NB4 (cell line): ENCODE measurements around the gene VTCN1.

Source experiments
- DNase-seq: peaks from one replicate; pipeline ENCODE4 v3.0.0; 2010; ENCODE audit warnings: low read depth
- H3K4me3 ChIP-seq: one replicate; pipeline ENCODE4 v1.5.1; 2011; ENCODE audit warnings: mild to moderate bottlenecking, low read depth, low read length, moderate library complexity
- CTCF ChIP-seq: IDR thresholded peaks from one replicate; pipeline ENCODE4 v1.5.1; 2012; ENCODE audit warnings: low read depth, low read length
- MYC ChIP-seq: IDR thresholded peaks from 2 replicates; pipeline ENCODE4 v1.6.1; 2011; ENCODE audit warnings: low read depth, low read length
- POLR2A ChIP-seq: IDR thresholded peaks from 2 replicates; pipeline ENCODE4 v1.6.1; 2011; ENCODE audit warnings: mild to moderate bottlenecking; ENCODE audit not compliant: insufficient read length; ENCODE audit errors: extremely low read depth
- TF ChIP-seq, protein P1 (sequence below): IDR thresholded peaks from 2 replicates; pipeline ENCODE4 v1.6.1; 2011; ENCODE audit warnings: low read depth, low read length

The VTCN1 gene

DNA sequence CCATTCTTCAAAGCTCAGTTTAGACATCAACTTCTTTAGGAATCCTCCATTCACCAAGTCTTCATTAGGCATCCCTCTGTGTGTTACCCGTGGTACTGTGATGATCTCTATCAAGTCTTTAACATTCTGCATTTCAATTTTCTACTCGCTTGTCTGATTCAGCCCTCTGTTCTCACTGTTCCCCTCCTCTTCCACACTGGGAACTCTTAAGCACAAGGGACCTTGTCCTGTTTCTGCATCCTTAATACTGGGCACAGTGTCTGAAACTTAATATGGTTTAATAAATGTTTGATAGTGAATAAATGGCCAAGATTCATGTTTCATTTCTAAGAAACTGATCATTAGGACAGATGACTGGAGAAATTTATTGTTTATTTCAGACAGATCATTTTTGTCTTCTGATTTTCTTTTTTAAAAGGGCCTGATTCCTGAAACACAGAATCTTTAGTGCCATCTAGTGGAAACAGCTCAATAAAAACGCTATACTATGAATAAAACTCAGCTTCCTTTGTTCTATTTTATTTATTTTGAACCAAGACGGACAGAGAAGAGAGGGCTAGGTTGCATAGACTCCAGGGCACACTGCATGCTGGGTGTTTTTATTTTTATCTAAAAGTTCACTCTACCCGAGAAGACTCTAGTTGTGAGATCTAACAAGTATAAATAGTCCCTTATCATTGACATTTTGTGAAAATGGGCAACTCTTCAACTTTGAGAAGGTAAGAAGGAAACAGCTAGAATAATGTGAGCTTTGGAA is 82.2 kb downstream of the VTCN1 start:
- TF ChIP-seq MYC (no peak), POLR2A (no peak)
- TF ChIP-seq, protein P1, sequence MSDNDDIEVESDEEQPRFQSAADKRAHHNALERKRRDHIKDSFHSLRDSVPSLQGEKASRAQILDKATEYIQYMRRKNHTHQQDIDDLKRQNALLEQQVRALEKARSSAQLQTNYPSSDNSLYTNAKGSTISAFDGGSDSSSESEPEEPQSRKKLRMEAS, result no peak
- H3K4me3 ChIP-seq, result no peak overlapping the region
- DNase-seq, result peak; percentile 42

DNA sequence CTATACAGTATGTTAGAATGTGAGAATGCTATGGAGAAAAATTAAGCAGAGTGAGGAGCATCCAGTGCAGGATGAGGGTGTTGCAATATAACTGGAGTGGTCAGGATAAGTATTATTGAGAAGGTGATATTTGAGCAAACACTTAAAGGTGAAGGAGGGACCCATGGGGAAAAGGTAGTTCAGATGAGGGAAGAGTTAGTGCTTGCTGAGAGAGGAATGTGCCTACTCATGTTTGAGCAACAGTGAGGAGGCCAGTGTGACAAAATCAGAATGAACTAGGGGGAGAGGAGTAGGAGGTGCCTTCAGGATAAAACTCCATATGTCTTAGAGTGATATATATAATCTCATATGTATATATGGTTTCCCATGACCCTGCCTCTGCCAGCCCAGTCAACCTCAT is 82.9 kb downstream of the VTCN1 start:
- no peak for TF ChIP-seq POLR2A
- TF ChIP-seq CTCF, result no peak
- TF ChIP-seq MYC, result no peak
- TF ChIP-seq, protein P1, result no peak
- DNase-seq, result no peak
- no peak overlapping the region for H3K4me3 ChIP-seq

GRCh38 chr1:117124661-117125060 is 86.1 kb downstream of the VTCN1 start:
- TF ChIP-seq CTCF, result no peak
- TF ChIP-seq, protein P1, result no peak
- no peak for TF ChIP-seq MYC
- TF ChIP-seq POLR2A, result no peak
- H3K4me3 ChIP-seq, result no peak overlapping the region
- no peak for DNase-seq

DNA sequence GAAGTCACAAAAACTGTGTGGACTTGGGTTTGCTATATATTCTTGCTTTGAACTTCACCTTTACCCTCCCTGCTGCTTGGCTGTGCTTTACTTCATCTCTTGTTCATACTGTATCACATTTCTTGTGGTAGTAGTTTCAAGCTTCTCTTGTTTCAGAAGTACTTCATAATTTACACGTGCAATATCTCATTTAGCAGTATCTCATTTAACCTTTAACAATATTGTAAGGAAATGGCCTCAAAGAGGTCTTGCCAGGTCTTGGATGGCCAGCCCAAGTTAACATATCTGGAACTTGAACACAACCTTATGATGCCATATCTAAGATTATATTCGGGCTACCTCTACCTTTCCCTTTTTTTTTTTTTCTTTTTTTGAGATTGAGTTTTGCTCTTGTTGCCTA is 87.5 kb downstream of the VTCN1 start:
- H3K4me3 ChIP-seq, result no peak overlapping the region
- TF ChIP-seq POLR2A (no peak), CTCF (no peak), MYC (no peak)
- TF ChIP-seq, protein P1, result no peak
- no peak for DNase-seq

DNA sequence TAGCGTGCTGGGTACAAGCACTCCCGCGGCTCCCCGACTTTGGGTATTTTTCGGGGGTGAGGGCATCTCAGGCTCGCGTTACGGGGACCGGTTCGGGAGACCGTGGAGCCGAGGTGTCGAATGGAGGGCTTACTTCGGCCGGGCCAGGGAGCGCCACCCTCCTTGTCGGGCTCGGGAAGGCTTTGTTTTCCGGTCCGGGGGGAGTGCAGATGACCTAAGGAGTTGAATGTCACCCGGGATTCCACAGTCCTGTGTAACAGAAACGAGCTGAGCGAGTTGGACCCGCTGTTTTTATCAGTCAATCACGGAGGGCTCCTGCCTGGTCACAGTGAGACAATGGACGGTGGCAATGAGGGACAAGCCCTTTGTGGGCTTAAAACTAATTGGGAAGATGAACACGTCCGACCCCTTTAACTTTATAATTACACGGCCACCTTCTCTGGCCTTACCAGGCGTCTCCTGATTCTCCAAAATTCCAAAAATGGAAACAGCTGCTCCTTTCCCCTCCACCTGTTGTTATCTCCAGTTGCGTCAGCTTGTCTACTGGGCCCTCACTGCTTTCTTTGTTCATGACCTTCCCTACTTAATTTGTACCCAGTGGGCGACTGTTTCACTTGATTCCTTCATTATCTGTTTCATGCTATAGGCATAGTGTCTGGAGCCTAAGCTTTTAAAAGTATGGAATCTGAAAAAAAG is 88.2 kb downstream of the VTCN1 start:
- no peak for DNase-seq
- no peak overlapping the region for H3K4me3 ChIP-seq
- TF ChIP-seq POLR2A, result no peak
- TF ChIP-seq, protein P1, result no peak
- TF ChIP-seq MYC, result no peak
- TF ChIP-seq CTCF, result no peak

GRCh38 chr1:117121589-117122329 is 89.0 kb downstream of the VTCN1 start, which contains the start of gene TRIM45:
TRIM45 (minus strand) TSS chr1:117121749; CDS start chr1:117121201, 548 bp downstream.
- H3K4me3 ChIP-seq, result peak within 1 kb of the TSS; percentile 75
- peak; percentile 94 for DNase-seq
- TF ChIP-seq, protein P1, result peak; percentile 83
- peak; percentile 64 for TF ChIP-seq MYC
- peak; percentile 40 for TF ChIP-seq POLR2A
- TF ChIP-seq CTCF, result peak; percentile 57
